MM.1S (cell line): ENCODE data around the gene CR2.

Experiments
- EZH2 ChIP-seq: fragments of 300-600 bp; sonication (generic); optimal IDR thresholded peaks from 2 replicates; pipeline ENCODE3; 2017; ENCODE audit warnings: low read depth, mild to moderate bottlenecking, antibody characterized with exemption, low read length, mixed read lengths
- EZH2phosphoT487 ChIP-seq: fragments of 300-600 bp; sonication (generic); IDR thresholded peaks from 2 replicates; pipeline ENCODE4 v1.6.1; 2018; ENCODE audit warnings: antibody characterized with exemption, low read length
- TF ChIP-seq, protein P1 (sequence below): fragments of 300-600 bp; sonication (generic); IDR thresholded peaks from 2 replicates; pipeline ENCODE4 v1.5.1; 2016; ENCODE audit warnings: antibody characterized with exemption, low read length, mixed read lengths

DNA sequence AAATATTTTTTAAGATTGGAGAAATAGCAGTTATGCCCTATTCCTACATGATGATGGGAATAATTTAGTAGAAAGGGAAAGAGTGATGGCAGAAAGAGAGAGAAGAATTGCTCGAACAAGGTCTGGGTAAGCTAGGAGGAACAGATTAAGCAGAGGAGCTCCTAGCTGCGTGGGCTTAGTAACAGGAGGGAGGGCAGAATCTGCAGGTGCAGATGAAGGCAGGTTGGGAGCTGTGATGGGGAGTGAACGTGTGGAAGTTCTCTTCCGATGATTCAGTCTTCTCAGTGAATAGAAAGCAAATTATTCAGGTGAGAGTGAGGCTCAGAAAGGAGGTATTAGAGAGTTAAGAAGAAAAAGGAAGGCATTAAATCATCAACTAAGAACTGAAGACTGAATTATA is 33.5 kb downstream of the CR2 start:
- TF ChIP-seq, protein P1, sequence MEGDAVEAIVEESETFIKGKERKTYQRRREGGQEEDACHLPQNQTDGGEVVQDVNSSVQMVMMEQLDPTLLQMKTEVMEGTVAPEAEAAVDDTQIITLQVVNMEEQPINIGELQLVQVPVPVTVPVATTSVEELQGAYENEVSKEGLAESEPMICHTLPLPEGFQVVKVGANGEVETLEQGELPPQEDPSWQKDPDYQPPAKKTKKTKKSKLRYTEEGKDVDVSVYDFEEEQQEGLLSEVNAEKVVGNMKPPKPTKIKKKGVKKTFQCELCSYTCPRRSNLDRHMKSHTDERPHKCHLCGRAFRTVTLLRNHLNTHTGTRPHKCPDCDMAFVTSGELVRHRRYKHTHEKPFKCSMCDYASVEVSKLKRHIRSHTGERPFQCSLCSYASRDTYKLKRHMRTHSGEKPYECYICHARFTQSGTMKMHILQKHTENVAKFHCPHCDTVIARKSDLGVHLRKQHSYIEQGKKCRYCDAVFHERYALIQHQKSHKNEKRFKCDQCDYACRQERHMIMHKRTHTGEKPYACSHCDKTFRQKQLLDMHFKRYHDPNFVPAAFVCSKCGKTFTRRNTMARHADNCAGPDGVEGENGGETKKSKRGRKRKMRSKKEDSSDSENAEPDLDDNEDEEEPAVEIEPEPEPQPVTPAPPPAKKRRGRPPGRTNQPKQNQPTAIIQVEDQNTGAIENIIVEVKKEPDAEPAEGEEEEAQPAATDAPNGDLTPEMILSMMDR = no peak
- TF ChIP-seq EZH2 (no peak), EZH2phosphoT487 (no peak)
